ENCODE measurements around the gene CCDC175.

The CCDC175 gene

DNA sequence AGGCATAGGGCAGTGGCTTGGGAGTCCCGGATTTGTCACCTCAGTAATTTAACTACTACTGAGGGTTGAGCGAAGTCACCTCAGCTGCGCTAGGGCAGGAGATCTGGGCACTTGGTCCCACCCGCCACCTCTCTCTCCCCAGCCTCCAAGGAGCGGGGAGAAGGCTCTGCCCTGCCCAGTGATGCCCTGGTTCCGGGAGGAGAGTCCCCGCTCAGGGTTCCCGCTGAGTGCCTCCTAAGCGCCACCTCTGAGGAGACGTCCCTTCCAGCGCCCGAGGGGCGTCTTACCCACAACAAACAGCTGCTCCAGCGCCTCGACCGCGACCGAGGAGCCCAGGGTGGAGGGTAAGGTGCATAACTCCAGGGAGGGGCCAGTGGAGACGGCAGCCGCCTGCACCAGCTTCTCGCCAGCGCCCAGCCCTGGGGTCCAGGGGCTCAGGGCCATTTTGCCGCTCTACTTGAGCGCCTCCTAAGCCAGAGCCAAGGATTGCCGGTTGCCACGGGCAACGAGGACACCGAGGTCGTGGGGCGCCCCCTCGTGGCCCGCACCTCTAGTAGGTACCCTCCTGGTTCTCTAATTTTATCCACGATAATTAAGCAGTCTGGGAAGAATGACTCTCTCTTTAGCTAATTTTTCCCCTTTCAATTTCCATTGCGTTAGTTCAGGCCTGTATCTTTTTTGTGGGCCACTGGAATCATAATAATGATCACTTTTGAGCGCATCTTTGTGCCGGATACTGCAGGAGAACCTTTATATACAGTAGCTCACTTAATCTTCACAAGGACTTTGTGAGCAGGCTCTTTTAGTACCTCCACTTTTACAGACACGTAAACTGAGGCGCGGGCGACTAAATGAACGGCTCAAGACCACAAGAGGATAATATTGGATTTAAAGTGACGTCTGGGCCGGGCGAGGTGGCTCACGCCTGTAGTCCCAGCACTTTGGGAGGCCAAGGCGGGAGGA, at the start of gene CCDC175:
CCDC175 (minus strand) TSS at position 481 of the 963 bp plus-strand sequence; CDS start at position 444, 37 bp downstream.
- intact Hi-C loops (cut with DNase I) = loop anchor here (5.0 kb wide), 2 partner anchors 69 to 449 kb away; no protein-coding TSS in a partner anchor
- DNase-seq = peak; percentile 59 to 97 (median 83)

DNA sequence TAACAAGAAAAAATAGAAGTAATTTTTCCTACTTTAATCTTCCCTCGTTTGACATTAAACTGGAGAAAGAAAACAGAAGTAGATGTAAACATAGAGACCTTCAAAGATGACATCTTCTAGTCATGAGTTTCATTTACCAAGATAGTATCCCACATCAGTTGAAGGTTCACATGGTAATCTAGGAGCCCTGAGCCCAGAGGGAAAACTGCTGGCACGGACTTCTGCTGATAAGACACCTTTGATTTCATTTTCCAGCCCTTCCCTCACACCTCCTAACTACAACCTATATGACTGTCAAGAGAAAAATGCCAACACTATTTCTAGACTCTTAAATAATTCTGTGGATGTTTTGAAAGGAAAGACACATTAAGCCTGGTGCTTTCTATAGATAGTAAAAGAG, 46.0 kb upstream of the CCDC175 start:
- intact Hi-C loops (cut with DNase I) = no loop called here
- no peak for DNase-seq

DNA sequence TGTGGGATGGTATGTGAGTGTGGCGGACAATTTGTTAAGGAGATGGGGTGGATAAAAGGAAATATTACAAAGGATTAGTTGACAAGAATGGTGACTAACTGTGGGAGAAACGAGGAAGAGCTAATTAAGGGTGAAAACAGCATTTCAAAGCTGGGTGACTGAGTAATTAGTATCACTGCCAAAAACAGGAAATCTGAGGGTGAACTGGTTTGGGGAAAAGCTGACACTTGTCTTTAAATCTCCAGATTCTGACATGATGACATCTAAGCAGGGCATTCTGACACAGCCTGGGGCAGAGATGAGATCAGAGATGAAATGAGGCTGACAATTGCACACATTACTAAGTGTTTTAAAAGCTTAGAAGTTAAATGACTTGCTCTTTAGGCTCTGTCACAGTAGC, 42.4 kb upstream of the CCDC175 start:
- intact Hi-C loops (cut with DNase I) = no loop called here
- DNase-seq = no peak

DNA sequence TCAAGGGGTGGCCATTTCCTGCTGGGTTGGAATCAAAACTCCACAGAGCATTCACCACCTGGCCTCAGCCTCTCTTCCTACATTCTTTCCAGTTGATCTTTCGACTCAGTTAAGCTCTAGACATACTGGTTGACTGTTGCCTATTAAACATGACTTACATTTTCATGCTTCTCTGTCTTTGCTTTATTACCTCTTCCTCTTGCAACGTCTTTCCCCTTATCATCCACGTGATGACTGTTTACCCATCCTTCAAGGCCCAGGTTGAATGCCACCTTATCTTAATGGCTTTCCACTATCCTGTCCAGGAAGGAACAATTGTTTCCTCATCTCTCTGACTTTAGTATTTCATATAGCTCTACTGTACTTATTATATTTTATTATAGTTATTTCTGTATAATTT, 24.4 kb upstream of the CCDC175 start:
- intact Hi-C loops (cut with DNase I) = no loop called here

DNA sequence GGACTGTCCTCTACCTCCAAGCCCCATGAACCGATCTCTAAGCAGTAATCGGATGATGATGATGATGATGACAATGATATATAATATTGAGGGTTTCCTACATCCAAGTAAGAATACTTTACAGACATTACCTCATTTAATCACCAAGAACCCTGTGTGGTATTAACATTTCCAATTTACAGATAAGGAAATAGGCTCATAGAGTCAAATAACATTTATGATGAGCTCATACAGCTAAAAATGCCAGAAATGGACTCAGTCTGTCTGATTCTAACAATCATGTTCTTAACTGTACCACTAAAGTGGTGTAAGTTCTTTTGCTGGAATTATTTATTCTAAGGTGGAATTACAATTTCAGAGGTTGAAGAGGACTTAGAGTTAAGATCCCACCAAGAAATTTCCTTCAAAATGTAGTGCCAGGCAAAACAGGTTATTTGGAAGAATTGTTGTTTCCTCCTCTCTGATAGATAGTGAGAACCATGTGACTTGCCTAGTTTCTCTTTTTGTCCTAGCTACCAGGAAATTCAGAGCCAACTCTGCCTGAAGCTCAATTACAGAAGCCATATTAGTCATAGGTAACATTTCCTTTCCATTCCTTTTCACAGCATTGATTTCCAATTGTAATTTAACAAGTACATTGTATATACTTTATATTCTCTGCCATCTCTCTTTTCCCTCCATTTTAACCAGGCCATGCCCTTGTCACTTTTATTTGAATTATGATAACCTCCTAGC, 23.8 kb upstream of the CCDC175 start:
- no peak for DNase-seq
- intact Hi-C loops (cut with DNase I) = no loop called here

More for the DNA sequence above, 24.4 kb upstream of the CCDC175 start:
- DNase-seq = no peak

DNA sequence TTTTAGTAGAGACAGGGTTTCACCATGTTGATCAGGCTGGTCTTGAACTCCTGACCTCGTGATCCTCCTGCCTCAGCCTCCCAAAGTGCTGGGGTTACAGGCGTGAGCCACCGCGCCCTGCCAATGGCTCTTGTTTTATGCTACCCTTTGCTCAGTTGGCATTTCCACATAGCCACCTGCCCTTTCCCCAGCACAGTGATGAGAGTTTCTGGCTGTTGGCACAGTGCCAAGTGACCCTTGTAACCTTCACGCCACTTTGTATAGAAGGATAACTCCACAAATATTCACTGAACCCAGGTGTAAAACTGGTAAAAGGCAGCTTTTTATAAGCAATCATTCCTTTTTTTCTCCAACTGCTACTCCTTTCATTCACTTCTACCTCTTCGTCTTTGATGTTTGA, 18.5 kb upstream of the CCDC175 start:
- DNase-seq = no peak
- intact Hi-C loops (cut with DNase I) = no loop called here

DNA sequence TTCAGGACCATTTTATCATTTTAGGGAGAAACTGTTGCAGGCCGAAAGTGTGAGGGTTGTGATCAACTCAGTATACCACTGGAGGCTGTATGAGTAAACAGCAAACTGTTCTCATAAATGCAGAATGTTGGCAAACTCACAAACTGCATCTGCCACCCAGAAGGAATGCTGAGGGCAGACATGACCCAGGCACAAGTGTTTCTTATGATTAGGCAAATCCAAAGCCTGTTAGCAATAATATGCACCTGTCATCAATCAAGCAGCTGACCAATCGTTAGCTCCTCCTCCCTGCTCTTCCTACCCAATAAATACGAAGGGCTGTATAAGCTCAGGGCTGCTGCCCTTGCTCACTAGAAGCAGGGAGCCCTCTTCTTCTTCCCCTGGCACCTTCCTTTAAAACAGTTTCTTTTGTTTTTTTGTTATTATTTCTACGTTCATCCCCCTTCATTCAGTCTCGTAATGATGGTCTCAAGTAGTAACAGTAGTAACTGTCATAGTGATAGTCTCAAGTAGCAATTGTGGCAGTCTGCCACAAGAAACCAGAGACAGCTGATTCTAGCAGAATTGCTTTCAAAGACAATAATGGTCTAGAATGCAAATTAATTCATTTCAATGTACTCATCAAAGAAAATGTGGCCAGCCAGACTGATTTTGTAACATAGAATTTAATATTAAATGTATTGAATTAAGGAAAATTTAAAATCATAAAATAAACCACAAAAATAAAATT, 15.2 kb upstream of the CCDC175 start:
- no peak for DNase-seq
- intact Hi-C loops (cut with DNase I) = no loop called here

DNA sequence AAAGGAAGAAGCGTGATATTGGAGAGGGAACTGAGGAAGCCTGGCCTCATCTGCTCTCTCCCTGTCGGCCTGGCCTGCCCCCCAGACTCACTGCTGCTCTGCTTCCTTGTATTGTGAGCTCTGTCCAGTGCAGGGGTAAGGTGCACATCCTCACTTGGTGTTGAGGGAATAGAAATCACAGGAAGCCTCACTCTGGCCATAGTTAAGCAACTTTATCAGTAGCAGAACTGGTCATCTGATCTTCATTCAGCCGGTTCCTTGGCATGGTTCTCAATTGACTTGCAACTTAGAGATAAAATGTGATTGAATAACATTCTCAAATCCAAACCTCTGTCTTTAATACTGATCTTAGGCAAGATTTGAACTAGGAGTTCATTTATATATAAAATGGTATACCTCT, 11.5 kb upstream of the CCDC175 start:
- intact Hi-C loops (cut with DNase I) = no loop called here
- DNase-seq = no peak

DNA sequence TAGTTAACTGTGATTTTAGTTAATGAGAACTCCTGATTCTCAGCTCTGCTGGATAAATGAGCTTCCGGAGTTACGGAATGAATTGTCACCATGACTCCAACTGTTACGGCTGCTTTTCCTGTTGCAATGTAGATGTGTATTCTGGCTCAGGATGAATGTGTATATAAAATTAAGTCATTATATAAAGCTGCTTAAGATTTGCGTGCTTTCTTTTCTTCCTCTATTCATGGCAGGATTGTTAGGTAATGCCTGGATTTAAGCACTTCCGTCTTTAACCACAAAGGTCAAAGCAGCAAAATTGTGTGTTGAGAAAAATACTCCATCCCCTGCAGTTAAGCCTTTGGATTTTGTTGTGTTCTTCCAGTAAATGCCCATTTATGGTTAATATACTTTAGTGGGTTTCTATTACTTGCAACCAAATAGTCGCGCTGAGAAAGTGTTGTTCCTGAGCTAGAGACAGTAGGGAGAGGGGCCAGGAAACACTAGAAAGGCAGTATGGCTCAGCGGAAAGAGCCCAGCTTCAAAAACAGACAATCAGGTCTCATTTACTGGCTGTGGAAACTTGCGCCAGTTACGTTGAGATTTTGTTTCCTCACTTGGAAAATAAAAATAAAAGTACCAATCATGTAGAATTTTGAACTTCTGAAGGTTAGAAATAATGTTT, 9.4 kb upstream of the CCDC175 start:
- intact Hi-C loops (cut with DNase I) = no loop called here
- no peak for DNase-seq

DNA sequence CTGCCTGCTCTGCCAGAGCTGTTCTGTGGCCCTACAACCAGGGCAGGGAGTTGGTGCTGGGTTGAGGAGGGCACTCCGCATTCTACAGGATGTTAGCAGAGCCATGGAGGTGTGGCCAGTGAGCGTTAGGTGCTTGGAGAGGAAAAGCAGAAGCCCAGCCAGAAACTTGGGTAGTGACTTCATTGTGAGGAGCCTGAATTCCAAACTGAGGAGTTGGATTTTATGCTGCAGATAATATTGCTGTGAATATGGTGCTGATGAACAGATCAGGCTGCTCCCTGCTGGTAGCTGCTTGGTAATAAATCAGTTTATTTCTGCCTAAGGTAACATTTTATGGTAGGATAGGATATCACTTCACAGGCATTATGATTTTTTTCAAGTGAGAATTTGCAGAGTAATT, 7.1 kb upstream of the CCDC175 start:
- DNase-seq = peak in 1 of 10 donors; percentile 61

DNA sequence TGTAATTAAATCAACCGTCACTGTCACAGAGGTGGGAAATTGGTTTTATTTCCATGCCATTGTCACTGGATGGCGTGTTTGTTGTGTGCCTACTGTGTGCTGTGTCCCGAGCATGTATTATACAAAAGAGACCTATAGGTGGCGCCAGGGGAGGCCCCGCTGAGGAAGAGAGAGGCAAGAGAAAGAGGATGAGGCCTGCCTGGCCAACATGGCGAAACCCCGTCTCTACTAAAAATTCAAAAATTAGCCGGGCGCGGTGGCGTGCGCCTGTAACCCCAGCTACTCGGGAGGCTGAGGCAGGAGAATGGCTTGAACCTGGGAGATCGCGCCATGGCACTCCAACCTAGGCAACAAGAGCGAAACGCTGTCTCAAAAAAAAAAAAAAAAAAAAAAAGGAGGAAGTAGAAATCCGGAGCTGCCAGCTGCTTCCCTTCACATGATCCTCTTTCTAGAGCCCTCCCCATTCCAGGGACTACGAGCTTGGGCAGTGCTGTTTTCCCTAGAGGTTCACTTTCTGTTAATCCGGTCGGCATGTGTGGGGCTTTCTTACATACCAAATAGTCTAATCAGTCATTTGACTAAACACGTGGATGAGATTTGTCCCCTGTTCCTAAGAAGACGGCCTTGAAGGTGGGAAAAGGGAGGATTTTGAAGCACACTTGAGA, 6.4 kb upstream of the CCDC175 start:
- intact Hi-C loops (cut with DNase I) = no loop called here
- no peak for DNase-seq

More for the DNA sequence above, 7.1 kb upstream of the CCDC175 start:
- intact Hi-C loops (cut with DNase I) = no loop called here

DNA sequence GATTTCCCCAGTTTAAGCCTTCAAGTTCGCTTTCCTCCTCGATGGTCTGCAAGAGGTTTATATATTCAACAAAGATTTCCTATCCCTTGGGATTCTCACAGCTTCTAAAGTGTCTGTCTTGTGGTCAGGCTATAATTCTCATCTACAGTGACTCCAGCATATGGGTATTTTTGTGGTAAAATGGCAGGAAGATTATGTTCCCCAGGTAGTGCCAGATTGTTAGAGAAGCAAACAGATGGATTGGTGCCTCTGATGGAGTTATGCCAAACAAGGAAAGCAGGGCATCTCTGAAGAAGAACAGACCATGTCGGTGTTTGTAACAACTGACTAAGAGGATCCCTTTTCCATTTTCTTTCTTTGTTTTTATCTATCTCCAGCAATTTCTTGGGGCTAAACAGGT, 5.5 kb upstream of the CCDC175 start:
- intact Hi-C loops (cut with DNase I) = no loop called here
- DNase-seq = no peak

DNA sequence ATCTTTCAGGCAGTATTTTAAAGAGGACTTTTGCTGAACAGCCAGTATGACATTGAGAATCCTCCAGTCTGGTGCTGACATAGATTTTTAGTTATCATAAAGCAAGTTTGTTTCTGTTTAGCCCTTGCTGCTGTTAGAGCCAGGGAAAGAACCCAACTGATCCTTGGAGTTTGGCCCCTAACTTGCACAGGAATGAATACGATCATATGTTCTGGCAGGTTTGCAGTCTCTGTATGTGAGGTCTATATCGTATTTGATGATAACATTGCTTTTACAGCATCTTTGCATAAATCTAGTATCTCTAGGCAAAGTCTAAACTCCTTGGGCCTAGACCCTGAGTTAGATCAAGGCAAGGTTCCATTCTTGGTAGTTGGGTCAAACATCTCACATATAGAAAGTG, 4.3 kb upstream of the CCDC175 start:
- intact Hi-C loops (cut with DNase I) = no loop called here
- DNase-seq = no peak

DNA sequence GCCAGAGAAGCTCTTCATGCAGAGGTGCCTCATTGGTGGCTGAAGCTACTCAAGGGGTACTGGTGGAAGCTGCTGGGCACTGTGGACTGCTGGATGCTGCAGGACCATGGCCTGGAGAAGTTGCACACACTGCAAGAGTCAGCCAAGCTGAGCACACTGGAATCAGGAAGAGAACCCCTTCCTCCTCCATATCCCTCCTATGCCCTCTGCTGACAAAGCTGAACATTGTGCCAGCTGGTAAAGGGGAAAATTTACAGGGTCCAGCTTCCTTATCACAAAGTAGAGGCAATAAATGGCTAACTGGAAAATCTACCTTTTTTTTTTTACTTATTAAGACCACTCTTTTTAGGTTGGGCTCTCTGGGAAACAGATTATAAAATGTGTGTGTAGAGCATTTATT, 6.5 kb downstream of the CCDC175 start:
- intact Hi-C loops (cut with DNase I) = no loop called here
- no peak for DNase-seq

DNA sequence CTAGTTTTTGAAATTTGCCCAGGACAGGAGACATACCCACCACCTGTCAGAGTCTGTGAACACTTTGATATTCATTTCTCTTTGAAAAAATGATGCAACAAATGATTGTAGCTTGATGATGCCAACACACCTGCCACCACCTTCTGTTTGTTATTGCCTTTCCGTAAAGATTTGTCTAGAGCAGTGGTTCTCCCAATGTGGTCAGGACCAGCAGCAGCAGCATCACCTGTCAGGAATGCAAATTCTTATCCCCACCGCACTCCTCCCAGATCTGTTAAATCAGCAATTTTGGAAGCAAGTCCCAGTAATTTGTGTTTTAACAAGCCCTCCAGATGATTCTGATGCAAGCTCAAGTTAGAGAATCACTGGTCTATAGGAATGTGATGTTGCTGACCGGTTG, 9.9 kb downstream of the CCDC175 start:
- DNase-seq = no peak
- intact Hi-C loops (cut with DNase I) = no loop called here

DNA sequence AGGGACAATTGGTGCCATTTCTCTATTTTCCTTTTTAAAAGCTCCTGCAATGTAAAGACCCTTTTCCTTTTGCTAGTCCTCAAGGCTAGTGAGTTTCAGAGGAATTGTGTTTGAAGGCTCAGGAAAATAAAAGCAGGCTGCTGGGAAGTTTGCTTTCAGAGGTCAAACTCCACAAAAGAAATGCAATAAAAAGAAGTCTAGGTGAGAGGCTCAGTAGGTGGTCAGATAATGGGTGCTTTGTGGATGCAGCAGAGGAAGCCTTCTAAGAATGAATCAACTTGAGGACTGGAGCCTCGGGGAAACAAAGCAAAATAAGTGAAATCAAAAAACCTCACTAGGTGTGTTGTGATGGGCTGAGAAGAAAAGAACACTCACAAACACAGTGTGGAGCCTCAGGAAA, 10.3 kb downstream of the CCDC175 start:
- intact Hi-C loops (cut with DNase I) = no loop called here
- no peak for DNase-seq

DNA sequence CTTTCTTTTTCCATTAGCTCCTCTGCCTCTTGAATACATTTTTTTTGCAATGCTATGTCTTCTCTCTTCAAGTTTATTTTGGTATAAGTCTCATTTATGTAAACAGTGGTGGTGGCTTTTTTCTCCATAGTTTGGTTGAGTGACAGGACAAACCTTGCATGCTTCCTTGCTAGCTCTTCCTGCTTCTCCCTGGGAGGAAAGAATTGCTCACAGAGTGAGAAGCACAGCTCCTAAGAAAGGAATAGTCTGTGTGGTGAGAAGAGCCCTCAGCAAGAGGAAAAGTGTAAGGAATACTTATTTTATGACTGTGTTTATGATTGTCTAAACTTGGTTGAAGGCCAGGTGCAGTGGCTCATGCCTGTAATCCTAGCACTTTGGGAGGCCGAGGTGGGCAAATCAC, 11.5 kb downstream of the CCDC175 start:
- DNase-seq = no peak

DNA sequence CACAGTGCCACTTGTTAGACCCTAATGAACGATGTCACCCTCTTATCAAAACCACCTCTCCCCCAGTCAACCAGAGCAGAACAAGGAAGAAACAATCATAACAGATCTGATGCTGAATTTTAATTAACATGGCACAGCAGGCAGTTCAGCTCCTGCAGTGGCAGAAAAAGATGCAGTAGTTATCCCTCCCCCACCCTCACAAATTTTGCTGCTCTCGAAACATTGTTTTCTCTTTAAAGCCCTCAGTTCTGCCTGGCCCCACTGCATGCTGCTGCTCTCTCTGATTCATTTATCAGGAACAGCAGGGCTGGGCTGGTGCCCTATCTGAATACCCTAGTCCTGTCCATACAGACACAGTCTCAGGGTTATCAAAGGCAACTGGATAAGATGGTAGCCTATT, 12.2 kb downstream of the CCDC175 start:
- no peak for DNase-seq
- intact Hi-C loops (cut with DNase I) = no loop called here

More for the DNA sequence above, 11.5 kb downstream of the CCDC175 start:
- intact Hi-C loops (cut with DNase I) = no loop called here

DNA sequence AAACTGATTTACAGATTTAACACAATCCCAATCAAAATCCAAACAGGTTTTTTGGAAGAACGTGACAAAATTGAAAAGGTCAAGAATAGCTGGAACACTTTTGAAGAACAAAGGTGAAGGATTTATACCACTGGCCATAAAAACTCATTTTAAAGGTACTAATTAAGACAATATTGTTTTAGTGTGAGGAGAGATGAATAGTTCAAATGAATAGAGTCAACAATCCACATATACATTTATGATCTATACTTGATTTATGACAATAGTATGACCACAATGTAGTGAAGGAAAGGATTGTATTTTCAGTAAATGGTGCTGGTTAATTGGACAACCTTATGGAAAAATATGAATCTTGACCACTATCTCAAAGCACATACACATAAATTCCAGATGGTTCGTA, 29.3 kb downstream of the CCDC175 start:
- intact Hi-C loops (cut with DNase I) = no loop called here
- no peak for DNase-seq

DNA sequence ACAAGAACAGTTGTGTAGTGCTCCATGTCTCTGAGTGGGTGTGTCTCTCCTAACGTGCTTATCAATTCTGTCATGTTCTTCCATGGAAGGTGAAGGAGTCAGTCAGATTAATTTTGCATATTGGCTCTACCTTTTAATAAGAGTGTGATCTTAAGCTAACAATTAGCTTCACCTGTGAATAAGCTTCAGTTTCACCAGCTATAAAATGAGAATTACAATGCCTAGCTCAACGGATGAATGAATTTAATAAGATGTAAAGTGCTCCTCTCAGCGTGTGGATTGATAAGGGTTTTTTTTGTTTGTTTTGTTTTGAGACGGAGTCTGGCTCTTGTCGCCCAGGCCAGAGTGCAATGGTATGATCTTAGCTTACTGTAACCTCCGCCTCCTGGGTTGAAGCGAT, 32.7 kb downstream of the CCDC175 start:
- no peak for DNase-seq
- intact Hi-C loops (cut with DNase I) = no loop called here
